Fibroblast of villous mesenchyme (primary cell): ENCODE measurements around the gene FRMD1. TPM values are rescaled to one million over a fixed set of nuclear protein-coding genes. Genes with fewer than 3 reads are reported as not detected.

ENCODE experiments used
- DNase-seq: peaks from one replicate; pipeline ENCODE4 v3.0.0-alpha.2; 2010; ENCODE audit warnings: low read depth
- H3K4me3 ChIP-seq: 2 replicates; pipeline ENCODE4 v1.5.1; 2011; ENCODE audit warnings: low read depth, mild to moderate bottlenecking, low read length
- CTCF ChIP-seq: IDR thresholded peaks from 2 replicates; pipeline ENCODE4 v1.5.1; 2012; ENCODE audit warnings: low read depth, mild to moderate bottlenecking, low read length; ENCODE audit not compliant: insufficient read depth
- total RNA-seq: library from RNA; depleted of rRNA; stranded (reverse); fragments of >200 nt; gene quantifications from 2 replicates; pipeline ENCODE4 v1.2.3, GENCODE V29; 2012

Gene FRMD1
- total RNA-seq, 1 donor: not detected

DNA sequence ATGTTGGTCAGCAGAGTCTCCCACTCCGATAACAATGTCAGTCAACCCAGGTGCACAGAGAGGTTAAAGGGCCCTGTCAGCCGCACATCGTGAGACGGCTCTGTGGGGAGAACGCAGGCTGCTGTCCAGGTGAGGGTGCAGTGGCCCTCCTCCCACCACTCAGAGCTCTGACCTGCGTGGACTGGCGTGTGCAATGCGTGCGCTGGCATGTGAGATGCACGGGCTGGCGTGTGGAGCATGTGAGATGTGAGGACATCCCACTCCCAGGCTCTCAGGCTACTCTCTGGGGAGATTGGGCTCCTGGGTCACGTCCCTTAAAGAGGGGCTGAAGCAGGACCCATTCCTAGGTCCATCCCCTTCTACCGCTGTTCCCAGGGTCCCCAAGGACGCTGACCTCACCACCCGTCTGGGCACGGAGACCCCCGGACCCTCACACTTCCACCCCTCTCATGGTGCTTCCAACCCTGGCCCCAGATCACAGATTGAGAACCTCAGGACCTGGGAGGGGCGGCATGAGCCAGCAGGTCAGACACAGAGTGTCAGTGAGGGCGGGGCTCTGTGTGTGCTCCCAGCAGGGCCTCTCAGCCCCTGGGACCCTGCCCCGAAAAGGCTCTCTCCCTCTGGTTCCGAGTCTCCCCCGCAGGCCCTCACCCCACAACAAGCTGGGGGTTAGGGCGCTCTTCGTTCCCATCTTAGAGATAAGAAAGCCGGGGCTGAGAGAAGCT lies 8.6 kb upstream of the FRMD1 start:
- H3K4me3 ChIP-seq: no peak overlapping the region
- DNase-seq: no peak
- no peak for TF ChIP-seq CTCF

GRCh38 chr6:168086616-168087015 lies 7.6 kb upstream of the FRMD1 start:
- DNase-seq: no peak
- no peak overlapping the region for H3K4me3 ChIP-seq
- TF ChIP-seq CTCF: no peak

DNA sequence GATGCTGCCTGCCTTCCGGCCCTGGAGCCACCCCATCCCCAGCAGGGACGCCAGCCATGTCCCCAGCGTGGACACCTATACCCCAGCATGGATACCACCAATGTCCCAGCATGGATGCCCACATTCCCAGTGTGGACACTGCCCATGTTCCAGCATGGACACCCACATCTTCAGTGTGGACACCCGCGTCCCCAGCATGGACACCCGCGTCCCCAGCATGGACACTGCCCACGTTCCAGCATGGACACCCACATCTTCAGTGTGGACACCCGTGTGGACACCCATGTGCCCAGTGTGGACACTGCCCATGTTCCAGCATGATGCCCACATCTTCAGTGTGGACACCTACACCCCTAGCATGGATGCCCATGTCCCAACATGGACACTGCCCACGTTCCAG lies 7.1 kb upstream of the FRMD1 start:
- TF ChIP-seq CTCF: no peak
- no peak for DNase-seq
- H3K4me3 ChIP-seq: no peak overlapping the region

- no peak overlapping the region for H3K4me3 ChIP-seq
- DNase-seq: no peak
- TF ChIP-seq CTCF: no peak
Measured at GRCh38 chr6:168084465-168085160, 5.6 kb upstream of the FRMD1 start.

GRCh38 chr6:168083514-168083885 lies 4.5 kb upstream of the FRMD1 start:
- H3K4me3 ChIP-seq: no peak overlapping the region
- no peak for TF ChIP-seq CTCF

DNA sequence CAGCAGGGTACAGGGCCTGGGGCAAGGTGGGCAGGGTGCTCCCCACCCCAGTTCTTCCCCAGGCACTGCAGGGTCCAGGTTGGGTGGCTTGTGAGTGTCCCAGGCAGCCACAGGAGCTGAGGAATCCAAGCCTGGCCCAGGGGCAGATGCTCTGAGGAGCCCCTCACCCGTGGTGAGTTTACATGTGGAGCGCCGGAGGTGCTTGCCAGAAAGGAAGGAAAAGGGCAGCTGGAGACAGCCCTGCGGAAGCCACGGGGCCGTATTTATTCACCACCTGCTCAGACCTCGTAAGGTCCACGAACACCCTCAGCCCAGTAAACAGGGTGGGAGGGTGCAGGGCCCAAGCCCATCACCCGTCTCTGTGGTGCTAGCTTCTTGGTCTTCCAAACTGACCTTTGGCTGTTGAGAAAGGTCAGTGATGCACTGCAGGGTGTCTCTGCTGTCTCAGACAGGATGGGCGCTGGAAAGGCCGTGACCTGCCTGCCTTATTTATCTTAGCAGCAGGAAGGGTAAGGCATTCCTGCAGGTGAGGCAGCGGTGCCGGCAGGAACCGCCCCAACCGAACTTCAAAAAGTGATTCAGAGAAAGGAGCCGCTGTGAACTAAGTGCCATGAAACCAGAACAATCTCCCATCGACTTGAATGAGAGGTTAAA lies 4.0 kb upstream of the FRMD1 start:
- TF ChIP-seq CTCF: no peak
- no peak overlapping the region for H3K4me3 ChIP-seq
- no peak for DNase-seq

More at GRCh38 chr6:168083514-168083885, 4.5 kb upstream of the FRMD1 start:
- no peak for DNase-seq
